Natural killer cell (primary cell): ENCODE measurements around the gene KIF12. TPM values are rescaled to one million over a fixed set of nuclear protein-coding genes. Genes with fewer than 3 reads are reported as not detected.

Experiments used
- ATAC-seq, 3 donors: fragments of 150-1000 bp in 2 of 3; fragments of 200-7000 bp in 1 of 3; cut with Tn5 transposase; 1 replicate in 1 of 3; 2 replicates in 2 of 3; pipeline ENCODE4 v1.10.0; 2021; ENCODE audit warnings: mild to moderate bottlenecking in 2 of 3, moderate library complexity in 2 of 3
- DNase-seq, 2 donors: peaks; one replicate each; pipeline versions ENCODE4 v3.0.0 to v3.0.0-alpha.2; 2013 to 2021; ENCODE audit warnings: mixed read lengths in 1 of 2
- H3K27ac ChIP-seq: one replicate; pipeline ENCODE4 v1.5.1; 2013; ENCODE audit warnings: mild to moderate bottlenecking, low read length
- H3K27me3 ChIP-seq: one replicate; pipeline ENCODE4 v1.6.1; 2013; ENCODE audit warnings: low read length; ENCODE audit not compliant: control insufficient read depth, insufficient read depth
- H3K36me3 ChIP-seq: one replicate; pipeline ENCODE4 v1.6.1; 2013; ENCODE audit warnings: low read length; ENCODE audit not compliant: control insufficient read depth, insufficient read depth
- H3K4me1 ChIP-seq: one replicate; pipeline ENCODE4 v1.6.1; 2013; ENCODE audit warnings: low read length; ENCODE audit not compliant: control insufficient read depth, insufficient read depth
- H3K4me3 ChIP-seq: one replicate; pipeline ENCODE4 v1.5.1; 2013; ENCODE audit warnings: low read length
- H3K9me3 ChIP-seq: one replicate; pipeline ENCODE4 v1.6.1; 2013; ENCODE audit warnings: low read length; ENCODE audit not compliant: control insufficient read depth, insufficient read depth
- H3K27ac Mint-ChIP-seq, 2 donors: one replicate each; pipeline ENCODE4 v1.8.0; 2022; ENCODE audit warnings: mild to moderate bottlenecking in 2 of 2, mixed read lengths in 2 of 2, moderate library complexity in 1 of 2
- H3K27me3 Mint-ChIP-seq, 2 donors: one replicate each; pipeline ENCODE4 v1.8.0; 2022; ENCODE audit warnings: low read depth in 2 of 2, mixed read lengths in 2 of 2
- H3K36me3 Mint-ChIP-seq: one replicate; pipeline ENCODE4 v1.8.0; 2022; ENCODE audit warnings: mixed read lengths
- H3K4me1 Mint-ChIP-seq, 2 donors: one replicate each; pipeline ENCODE4 v1.8.0; 2022; ENCODE audit warnings: mixed read lengths in 2 of 2
- H3K4me3 Mint-ChIP-seq: one replicate; pipeline ENCODE4 v1.8.0; 2022; ENCODE audit warnings: mild to moderate bottlenecking, moderate library complexity, mixed read lengths
- H3K9me3 Mint-ChIP-seq, 2 donors: one replicate each; pipeline ENCODE4 v1.8.0; 2022; ENCODE audit warnings: mixed read lengths in 2 of 2
- WGBS: methylation state at CpG from one replicate; pipeline ENCODE4 v1.1.7; 2013; ENCODE audit warnings: missing lambda C conversion rate; ENCODE audit not compliant: insufficient coverage; 5-methylcytosine and 5-hydroxymethylcytosine counted together
- intact Hi-C: fragments of 100-400 bp; cut with micrococcal nuclease; formaldehyde crosslinking; loops from one replicate; pipeline ENCODE4 v1.14.2; 2022
- total RNA-seq, 4 donors: library from RNA; stranded (reverse); fragments of 120-200 nt in 1 of 4; gene quantifications; one replicate each; pipeline versions ENCODE4 v1.2.3 to v1.2.4, GENCODE V29; 2013 to 2022
- TF ChIP-seq, protein P1 (sequence below): fragments of 200-600 bp; IDR thresholded peaks from one replicate; pipeline ENCODE4 v1.8.0; 2022; ENCODE audit warnings: antibody characterized with exemption

Gene KIF12
- total RNA-seq, 3 donors from 2014 or later (not counting 1 experiment from before 2014, with no cell fraction given): not detected

GRCh38 chr9:114086607-114087006 is 12.5 kb downstream of the KIF12 start:
- H3K4me1 Mint-ChIP-seq: no peaks in the 10 kb centered on the region
- Histone ChIP-seq H3K4me1 (no peaks in the 10 kb centered on the region), H3K27me3 (no peaks in the 10 kb centered on the region), H3K4me3 (no peak overlapping the region), H3K27ac (no peak overlapping the region), H3K36me3 (no peaks in the 10 kb centered on the region), H3K9me3 (no peaks in the 10 kb centered on the region)
- H3K4me3 Mint-ChIP-seq: no peak overlapping the region
- H3K27ac Mint-ChIP-seq: no peak overlapping the region
- no peaks in the 10 kb centered on the region for H3K36me3 Mint-ChIP-seq
- ATAC-seq: no peak
- DNase-seq: no peak
- no peaks in the 10 kb centered on the region for H3K9me3 Mint-ChIP-seq
- H3K27me3 Mint-ChIP-seq: peaks cover 0 to 4% of the 10 kb centered on the region in 2 donors
- TF ChIP-seq, protein P1, sequence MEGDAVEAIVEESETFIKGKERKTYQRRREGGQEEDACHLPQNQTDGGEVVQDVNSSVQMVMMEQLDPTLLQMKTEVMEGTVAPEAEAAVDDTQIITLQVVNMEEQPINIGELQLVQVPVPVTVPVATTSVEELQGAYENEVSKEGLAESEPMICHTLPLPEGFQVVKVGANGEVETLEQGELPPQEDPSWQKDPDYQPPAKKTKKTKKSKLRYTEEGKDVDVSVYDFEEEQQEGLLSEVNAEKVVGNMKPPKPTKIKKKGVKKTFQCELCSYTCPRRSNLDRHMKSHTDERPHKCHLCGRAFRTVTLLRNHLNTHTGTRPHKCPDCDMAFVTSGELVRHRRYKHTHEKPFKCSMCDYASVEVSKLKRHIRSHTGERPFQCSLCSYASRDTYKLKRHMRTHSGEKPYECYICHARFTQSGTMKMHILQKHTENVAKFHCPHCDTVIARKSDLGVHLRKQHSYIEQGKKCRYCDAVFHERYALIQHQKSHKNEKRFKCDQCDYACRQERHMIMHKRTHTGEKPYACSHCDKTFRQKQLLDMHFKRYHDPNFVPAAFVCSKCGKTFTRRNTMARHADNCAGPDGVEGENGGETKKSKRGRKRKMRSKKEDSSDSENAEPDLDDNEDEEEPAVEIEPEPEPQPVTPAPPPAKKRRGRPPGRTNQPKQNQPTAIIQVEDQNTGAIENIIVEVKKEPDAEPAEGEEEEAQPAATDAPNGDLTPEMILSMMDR: no peak
- WGBS: 70% methylated on average over 4 of the region's 4 CpGs
- intact Hi-C loops: no loop called here

DNA sequence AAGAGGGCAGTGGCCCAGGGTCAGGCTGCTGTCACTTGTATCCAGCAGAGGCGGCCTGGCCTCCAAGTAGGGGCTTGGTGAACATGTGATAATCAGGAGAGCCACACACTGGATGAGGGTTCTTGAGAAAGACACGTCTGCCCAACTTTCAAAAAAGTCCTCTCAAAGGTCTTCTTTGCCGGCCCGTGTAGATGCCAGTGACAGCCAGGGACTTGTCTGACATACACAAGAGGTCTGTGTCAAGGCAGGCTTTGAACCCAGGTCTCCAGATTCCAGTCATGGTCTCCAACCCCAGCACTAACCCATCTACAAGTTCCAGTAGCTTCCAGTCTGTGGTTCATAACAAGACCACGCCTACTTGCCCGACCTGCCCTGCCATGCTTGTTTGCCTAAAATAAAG is 13.1 kb downstream of the KIF12 start:
- WGBS: 90% methylated on average over 6 of the region's 6 CpGs
- no peak overlapping the region for H3K27ac ChIP-seq
- no peak overlapping the region for H3K4me3 ChIP-seq
- H3K4me1 Mint-ChIP-seq: no peaks in the 10 kb centered on the region
- no peak overlapping the region for H3K27ac Mint-ChIP-seq
- no peaks in the 10 kb centered on the region for H3K4me1 ChIP-seq
- no peaks in the 10 kb centered on the region for H3K36me3 Mint-ChIP-seq
- no peaks in the 10 kb centered on the region for H3K9me3 ChIP-seq
- DNase-seq (no peak), ATAC-seq (no peak)
- H3K27me3 ChIP-seq: no peaks in the 10 kb centered on the region
- no peaks in the 10 kb centered on the region for H3K9me3 Mint-ChIP-seq
- no peak overlapping the region for H3K4me3 Mint-ChIP-seq
- H3K27me3 Mint-ChIP-seq: peaks cover 0 to 4% of the 10 kb centered on the region in 2 donors
- intact Hi-C loops: no loop called here
- TF ChIP-seq, protein P1: no peak
- H3K36me3 ChIP-seq: no peaks in the 10 kb centered on the region

GRCh38 chr9:114085387-114085789 is 13.7 kb downstream of the KIF12 start:
- TF ChIP-seq, protein P1: no peak
- Mint-ChIP-seq H3K4me1 (no peaks in the 10 kb centered on the region), H3K36me3 (no peaks in the 10 kb centered on the region), H3K4me3 (no peak overlapping the region), H3K27ac (no peak overlapping the region), H3K27me3 (peaks cover 0 to 4% of the 10 kb centered on the region in 2 donors), H3K9me3 (no peaks in the 10 kb centered on the region)
- intact Hi-C loops: no loop called here
- DNase-seq (no peak), ATAC-seq (no peak)
- Histone ChIP-seq H3K4me1 (no peaks in the 10 kb centered on the region), H3K4me3 (no peak overlapping the region), H3K9me3 (no peaks in the 10 kb centered on the region), H3K27ac (no peak overlapping the region), H3K36me3 (no peaks in the 10 kb centered on the region), H3K27me3 (no peaks in the 10 kb centered on the region)
- WGBS: 88% methylated on average over 9 of the region's 9 CpGs

GRCh38 chr9:114084282-114085073 is 14.6 kb downstream of the KIF12 start:
- Histone ChIP-seq H3K36me3 (no peaks in the 10 kb centered on the region), H3K4me3 (no peak overlapping the region), H3K27ac (no peak overlapping the region), H3K4me1 (no peaks in the 10 kb centered on the region), H3K9me3 (no peaks in the 10 kb centered on the region), H3K27me3 (no peaks in the 10 kb centered on the region)
- Mint-ChIP-seq H3K27me3 (peaks cover 0 to 4% of the 10 kb centered on the region in 2 donors), H3K36me3 (no peaks in the 10 kb centered on the region), H3K27ac (no peak overlapping the region), H3K4me1 (no peaks in the 10 kb centered on the region), H3K4me3 (no peak overlapping the region), H3K9me3 (no peaks in the 10 kb centered on the region)
- 76% methylated on average over 8 of the region's 11 CpGs for WGBS
- ATAC-seq (no peak), DNase-seq (no peak)
- intact Hi-C loops: no loop called here
- TF ChIP-seq, protein P1: no peak
